Tibial artery (tissue), 4 donors: ENCODE results near the gene VPS37C.

Source experiments
- DNase-seq, 2 donors: peaks; one replicate each; pipeline ENCODE4 v3.0.0-alpha.2; 2019
- H3K27ac ChIP-seq, 2 donors: fragments of 200-600 bp; sonication (generic) in 1 of 2; 1 replicate in 1 of 2; 2 replicates in 1 of 2; pipeline ENCODE4 v1.5.1; 2018 to 2019; ENCODE audit warnings: mild to moderate bottlenecking in 1 of 2
- H3K27me3 ChIP-seq, 2 donors: fragments of 200-600 bp; sonication (generic) in 1 of 2; one replicate each; pipeline versions ENCODE4 v1.5.1 to v1.6.0; 2016 to 2019
- H3K36me3 ChIP-seq, 3 donors: fragments of 200-600 bp; sonication (generic) in 2 of 3; one replicate each; pipeline ENCODE4 v1.5.1; 2016 to 2019; ENCODE audit warnings: mild to moderate bottlenecking in 2 of 3
- H3K4me1 ChIP-seq, 4 donors: fragments of 200-600 bp; sonication (generic) in 2 of 4; 1 replicate in 3 of 4; 2 replicates in 1 of 4; pipeline ENCODE4 v1.5.1; 2016 to 2019
- H3K4me3 ChIP-seq, 2 donors: fragments of 200-600 bp; sonication (generic) in 1 of 2; 1 replicate in 1 of 2; 2 replicates in 1 of 2; pipeline ENCODE4 v1.5.1; 2018 to 2019; ENCODE audit warnings: mild to moderate bottlenecking in 2 of 2
- H3K9me3 ChIP-seq, 3 donors: fragments of 200-600 bp; sonication (generic) in 1 of 3; one replicate each; pipeline ENCODE4 v1.5.1; 2016 to 2019
- intact Hi-C: fragments of 100-400 bp; cut with DNase I; formaldehyde crosslinking; loops from one replicate; pipeline ENCODE4 v1.15.0; 2023; ENCODE audit warnings: low total_unique reads
- TF ChIP-seq, protein P1 (sequence below), 2 experiments: fragments of 200-600 bp in 1 of 2; fragments of 450-650 bp in 1 of 2; IDR thresholded peaks; one replicate each; pipeline ENCODE4 v1.5.1; 2017 to 2019; ENCODE audit warnings: antibody characterized with exemption in 2 of 2, mild to moderate bottlenecking in 1 of 2, moderate library complexity in 1 of 2

VPS37C gene

DNA sequence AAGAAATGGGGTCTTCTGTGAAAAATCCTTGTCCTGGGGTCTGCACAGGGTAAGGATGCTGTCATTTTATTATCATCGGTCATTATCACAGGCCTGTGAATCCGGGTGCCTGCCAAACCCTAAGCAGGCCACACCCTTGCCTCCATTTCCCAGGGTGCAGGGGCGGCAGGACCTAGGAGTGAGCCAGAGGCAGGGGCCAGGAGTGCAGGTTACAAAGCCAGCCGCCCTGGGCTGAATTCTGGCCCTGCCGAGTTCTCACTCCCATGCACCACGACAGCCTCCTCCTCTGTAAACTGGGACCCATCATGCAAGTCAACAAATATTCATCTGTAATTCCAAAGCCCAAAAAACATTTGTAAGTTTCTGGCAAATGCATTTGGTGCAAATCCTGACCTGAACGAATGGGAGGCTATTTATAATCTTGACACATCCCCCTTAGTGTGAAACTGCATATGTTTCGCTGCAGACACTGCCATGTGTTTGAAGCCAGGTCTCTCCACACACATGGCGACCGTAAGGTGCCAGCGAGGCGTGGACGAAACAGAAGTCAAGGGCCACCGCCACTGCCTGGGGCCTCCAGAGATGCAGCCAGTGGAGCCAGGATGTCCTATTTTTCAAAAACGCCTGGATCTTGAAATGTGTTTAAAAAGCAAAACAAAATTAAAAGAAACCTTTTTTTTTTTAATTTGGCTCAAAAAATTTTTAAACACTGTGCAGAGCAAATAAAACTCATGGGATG, 52.2 kb downstream of the VPS37C start:
- TF ChIP-seq, protein P1, sequence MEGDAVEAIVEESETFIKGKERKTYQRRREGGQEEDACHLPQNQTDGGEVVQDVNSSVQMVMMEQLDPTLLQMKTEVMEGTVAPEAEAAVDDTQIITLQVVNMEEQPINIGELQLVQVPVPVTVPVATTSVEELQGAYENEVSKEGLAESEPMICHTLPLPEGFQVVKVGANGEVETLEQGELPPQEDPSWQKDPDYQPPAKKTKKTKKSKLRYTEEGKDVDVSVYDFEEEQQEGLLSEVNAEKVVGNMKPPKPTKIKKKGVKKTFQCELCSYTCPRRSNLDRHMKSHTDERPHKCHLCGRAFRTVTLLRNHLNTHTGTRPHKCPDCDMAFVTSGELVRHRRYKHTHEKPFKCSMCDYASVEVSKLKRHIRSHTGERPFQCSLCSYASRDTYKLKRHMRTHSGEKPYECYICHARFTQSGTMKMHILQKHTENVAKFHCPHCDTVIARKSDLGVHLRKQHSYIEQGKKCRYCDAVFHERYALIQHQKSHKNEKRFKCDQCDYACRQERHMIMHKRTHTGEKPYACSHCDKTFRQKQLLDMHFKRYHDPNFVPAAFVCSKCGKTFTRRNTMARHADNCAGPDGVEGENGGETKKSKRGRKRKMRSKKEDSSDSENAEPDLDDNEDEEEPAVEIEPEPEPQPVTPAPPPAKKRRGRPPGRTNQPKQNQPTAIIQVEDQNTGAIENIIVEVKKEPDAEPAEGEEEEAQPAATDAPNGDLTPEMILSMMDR (IDR thresholded peaks at IDR 0.05) = no peak
- no peaks in the 10 kb centered on the region for H3K4me1 ChIP-seq
- intact Hi-C loops = no loop called here
- DNase-seq = no peak
- H3K27me3 ChIP-seq = no peaks in the 10 kb centered on the region
- no peaks in the 10 kb centered on the region for H3K9me3 ChIP-seq
- H3K36me3 ChIP-seq = no peaks in the 10 kb centered on the region
- no peak overlapping the region for H3K4me3 ChIP-seq
- no peak overlapping the region for H3K27ac ChIP-seq

DNA sequence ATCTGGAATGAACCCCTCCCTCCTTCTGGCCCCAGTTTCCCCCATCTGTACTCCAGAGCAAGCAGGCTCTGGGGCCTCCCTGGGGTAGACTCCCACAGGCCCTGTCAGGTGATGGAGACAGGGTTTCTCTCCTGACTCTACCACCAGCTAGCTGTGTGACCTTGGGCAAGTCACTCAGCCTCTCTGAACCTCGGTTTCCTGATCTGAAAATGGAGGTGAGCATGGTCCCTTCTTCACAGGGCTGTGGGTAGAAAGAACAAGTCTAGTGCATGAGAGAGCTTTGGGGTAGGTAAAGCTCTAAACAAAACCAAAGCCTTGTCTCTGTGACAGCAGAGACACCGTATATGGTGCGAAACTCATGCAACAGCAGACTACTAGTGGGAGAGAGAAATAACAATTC, 53.3 kb downstream of the VPS37C start:
- H3K4me3 ChIP-seq = no peak overlapping the region
- no peaks in the 10 kb centered on the region for H3K27me3 ChIP-seq
- H3K36me3 ChIP-seq = no peaks in the 10 kb centered on the region
- DNase-seq = no peak
- no peak overlapping the region for H3K27ac ChIP-seq
- TF ChIP-seq, protein P1 (IDR thresholded peaks at IDR 0.05) = no peak
- intact Hi-C loops = no loop called here
- no peaks in the 10 kb centered on the region for H3K9me3 ChIP-seq
- no peaks in the 10 kb centered on the region for H3K4me1 ChIP-seq

DNA sequence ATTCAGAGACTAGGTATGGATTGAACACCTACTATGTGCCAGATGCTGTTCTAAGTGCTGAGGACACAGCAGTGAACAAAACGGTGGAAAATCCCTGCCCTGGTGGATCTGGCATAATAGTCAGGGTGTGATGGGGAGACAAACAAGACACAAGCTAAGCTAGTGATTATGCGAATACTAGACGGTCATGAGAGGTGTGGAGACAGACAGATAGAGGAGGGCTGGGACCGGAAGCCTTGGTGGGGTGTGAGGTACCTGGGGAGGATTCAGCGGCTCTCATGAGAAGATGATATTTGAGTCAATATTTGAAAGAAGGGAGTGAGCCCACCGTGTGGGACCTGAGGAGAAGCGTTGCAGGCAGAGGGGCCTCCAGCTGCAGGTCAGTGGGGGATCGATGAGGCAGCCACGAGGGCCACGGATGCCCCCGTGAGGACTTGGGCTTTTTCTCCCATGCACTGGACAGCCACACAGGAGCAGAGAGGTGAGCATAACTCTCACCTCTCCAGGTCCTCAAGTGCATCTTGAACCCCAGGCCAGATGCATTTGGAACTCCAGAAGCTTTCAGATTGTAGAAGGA, 54.2 kb downstream of the VPS37C start:
- H3K27ac ChIP-seq = no peak overlapping the region
- no peaks in the 10 kb centered on the region for H3K4me1 ChIP-seq
- no peak for DNase-seq
- no peaks in the 10 kb centered on the region for H3K9me3 ChIP-seq
- no peaks in the 10 kb centered on the region for H3K36me3 ChIP-seq
- TF ChIP-seq, protein P1 (IDR thresholded peaks at IDR 0.05) = no peak
- intact Hi-C loops = no loop called here
- no peak overlapping the region for H3K4me3 ChIP-seq
- H3K27me3 ChIP-seq = no peaks in the 10 kb centered on the region

DNA sequence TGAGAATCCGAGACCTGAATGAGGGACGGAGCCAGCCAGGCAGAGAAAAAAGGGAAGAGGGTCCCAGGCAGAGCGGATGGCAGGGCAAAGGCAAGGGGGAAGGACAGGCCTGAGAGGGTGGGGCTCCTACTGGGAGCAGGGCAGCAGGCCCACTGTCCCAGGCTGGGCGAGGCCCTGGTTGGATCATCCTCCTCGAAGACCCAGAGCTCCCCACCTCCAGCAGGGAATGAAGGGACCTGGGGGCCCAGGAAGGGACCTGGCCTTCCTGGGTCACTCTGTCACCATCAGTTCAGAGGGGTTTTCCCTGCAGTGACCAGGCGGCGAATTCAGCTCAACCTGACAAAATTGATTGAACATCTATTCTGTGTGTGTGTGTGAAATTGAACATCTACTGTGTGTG, 54.9 kb downstream of the VPS37C start:
- TF ChIP-seq, protein P1 (IDR thresholded peaks at IDR 0.05) = no peak
- Histone ChIP-seq H3K27ac (no peak overlapping the region), H3K4me1 (no peaks in the 10 kb centered on the region), H3K9me3 (no peaks in the 10 kb centered on the region), H3K4me3 (no peak overlapping the region), H3K27me3 (no peaks in the 10 kb centered on the region), H3K36me3 (no peaks in the 10 kb centered on the region)
- intact Hi-C loops = no loop called here
- no peak for DNase-seq

DNA sequence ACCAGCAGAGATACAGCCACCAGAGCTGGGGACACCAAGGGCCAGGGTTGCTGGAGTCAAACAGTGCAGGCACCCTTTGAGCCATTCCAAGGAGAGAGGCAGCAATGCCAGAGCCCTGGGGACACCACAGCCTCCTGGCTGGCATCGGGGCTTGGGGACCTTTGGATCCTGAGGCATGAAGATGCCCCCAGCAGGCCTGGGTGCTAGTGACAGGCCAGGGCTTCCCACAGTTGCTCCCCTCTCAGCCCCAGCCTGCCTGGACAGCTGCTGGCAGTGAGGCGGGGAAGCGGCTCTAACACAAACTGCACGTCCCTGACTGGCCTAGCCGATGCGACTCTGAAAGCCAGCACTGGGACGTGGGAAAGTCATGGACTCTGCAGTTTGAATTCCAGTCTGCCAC, 56.3 kb downstream of the VPS37C start:
- Histone ChIP-seq H3K27ac (no peak overlapping the region), H3K4me1 (no peaks in the 10 kb centered on the region), H3K9me3 (no peaks in the 10 kb centered on the region), H3K36me3 (no peaks in the 10 kb centered on the region), H3K27me3 (no peaks in the 10 kb centered on the region), H3K4me3 (no peak overlapping the region)
- intact Hi-C loops = no loop called here
- TF ChIP-seq, protein P1 (IDR thresholded peaks at IDR 0.05) = no peak
- DNase-seq = no peak
